Measurements from ENCODE around the gene QPRT. TPM values are rescaled to one million over a fixed set of nuclear protein-coding genes. Genes with fewer than 3 reads are reported as not detected.

The QPRT gene
- total and polyA plus RNA-seq, 4 donors, result 79.4 to 143 (median 100) TPM

DNA sequence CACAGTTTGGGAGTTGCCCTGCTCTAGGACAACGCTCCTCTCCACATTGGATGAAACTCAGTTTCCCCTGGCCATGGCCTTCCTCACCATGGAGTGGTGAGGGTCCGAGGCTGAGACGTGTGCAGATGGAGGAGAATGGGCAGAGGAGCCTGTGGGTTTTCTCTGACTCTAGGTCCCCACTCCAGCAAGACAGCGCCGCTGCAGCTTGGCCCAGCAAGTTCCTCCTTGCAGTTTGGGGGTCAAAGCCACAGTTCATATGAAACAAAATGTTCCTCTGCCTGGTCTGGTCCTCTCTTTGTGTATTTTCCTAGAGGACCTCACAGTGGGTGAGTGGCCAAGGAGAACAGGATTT is 64.5 kb downstream of the QPRT start:
- no peaks in the 10 kb centered on the region for H3K36me3 ChIP-seq (ENCODE audit: control insufficient read depth in 4 of 4, insufficient read depth in 3 of 4, low read depth in 1 of 4, low read length in 3 of 4)
- no peak for DNase-seq (ENCODE audit: low spot score)
- H3K4me1 ChIP-seq (ENCODE audit: control insufficient read depth in 4 of 4, insufficient read depth in 4 of 4, low read length in 3 of 4), result no peaks in the 10 kb centered on the region
- H3K4me3 ChIP-seq (ENCODE audit: low read depth in 1 of 3, low read length in 3 of 3), result no peak overlapping the region
- H3K9ac ChIP-seq (ENCODE audit: low read depth in 1 of 2, low read length in 2 of 2), result no peak overlapping the region
- H3K27me3 ChIP-seq (ENCODE audit: control insufficient read depth in 4 of 4, insufficient read depth in 4 of 4, low read length in 3 of 4), result no peaks in the 10 kb centered on the region
- no peak overlapping the region for H3K27ac ChIP-seq (ENCODE audit: low read depth in 1 of 2, low read length in 2 of 2)
- TF ChIP-seq FOXA1 (IDR thresholded peaks at IDR 0.05) (no peak), FOXA2 (IDR thresholded peaks at IDR 0.05) (no peak), REST (IDR thresholded peaks at IDR 0.05) (no peak), JUND (IDR thresholded peaks at IDR 0.05) (no peak), CTCF (IDR thresholded peaks at IDR 0.05; ENCODE audit: low read depth, low read length, missing input control) (no peak), RXRA (IDR thresholded peaks at IDR 0.05) (no peak), TAF1 (conservative IDR thresholded peaks at IDR 0.05) (no peak), EGR1 (IDR thresholded peaks at IDR 0.05; ENCODE audit: low read depth in 2 of 2) (no peak), RAD21 (IDR thresholded peaks at IDR 0.05) (no peak)
- TF ChIP-seq, protein P1, sequence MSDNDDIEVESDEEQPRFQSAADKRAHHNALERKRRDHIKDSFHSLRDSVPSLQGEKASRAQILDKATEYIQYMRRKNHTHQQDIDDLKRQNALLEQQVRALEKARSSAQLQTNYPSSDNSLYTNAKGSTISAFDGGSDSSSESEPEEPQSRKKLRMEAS (IDR thresholded peaks at IDR 0.05), result no peak
- WGBS, result 90% methylated on average over 5 of the region's 5 CpGs
- H3K9me3 ChIP-seq (ENCODE audit: control insufficient read depth in 4 of 4, low read length in 3 of 4), result no peaks in the 10 kb centered on the region

DNA sequence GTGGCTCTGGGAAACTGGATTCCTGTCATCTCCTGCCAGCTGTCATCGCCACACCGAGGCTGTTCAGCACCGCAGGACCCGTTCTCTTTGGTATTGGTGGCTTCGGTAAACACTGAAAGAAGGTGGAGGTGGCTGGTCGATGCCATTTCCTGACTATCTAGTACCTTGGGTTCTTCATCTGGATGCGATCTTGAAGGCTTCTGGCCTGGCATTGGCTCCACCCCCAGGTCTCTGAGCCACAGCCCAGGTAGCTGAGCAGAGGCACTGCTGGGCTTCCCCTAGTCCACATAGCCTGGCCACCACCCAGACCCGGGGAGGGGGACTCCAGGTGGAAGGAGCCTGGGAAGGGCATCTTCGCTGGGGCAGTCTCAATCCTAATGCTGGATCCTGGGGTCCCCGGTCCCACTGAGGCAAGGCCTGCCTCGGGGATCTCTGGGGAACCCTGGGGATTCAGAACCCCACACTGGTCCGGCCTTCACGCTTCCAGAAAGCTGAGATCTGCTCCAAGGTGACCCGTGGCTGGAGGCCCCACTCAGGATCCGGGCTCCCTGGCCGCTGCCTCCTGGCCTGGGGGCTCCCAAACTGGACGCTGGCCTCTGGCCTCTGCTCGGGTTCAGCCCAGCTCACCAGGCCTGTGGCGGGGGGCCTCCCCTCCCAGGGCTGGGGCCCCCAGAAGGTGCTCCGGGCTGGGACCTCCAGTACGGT is 65.0 kb downstream of the QPRT start:
- WGBS, result 91% methylated on average over 21 of the region's 21 CpGs
- TF ChIP-seq YY1 (IDR thresholded peaks at IDR 0.05), result no peak
- TF ChIP-seq, protein P2, sequence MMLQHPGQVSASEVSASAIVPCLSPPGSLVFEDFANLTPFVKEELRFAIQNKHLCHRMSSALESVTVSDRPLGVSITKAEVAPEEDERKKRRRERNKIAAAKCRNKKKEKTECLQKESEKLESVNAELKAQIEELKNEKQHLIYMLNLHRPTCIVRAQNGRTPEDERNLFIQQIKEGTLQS (IDR thresholded peaks at IDR 0.05), result no peak
- no peaks in the 10 kb centered on the region for H3K4me1 ChIP-seq (ENCODE audit: control insufficient read depth in 4 of 4, insufficient read depth in 4 of 4, low read length in 3 of 4)
- no peak overlapping the region for H3K4me3 ChIP-seq (ENCODE audit: low read depth in 1 of 3, low read length in 3 of 3)
- no peaks in the 10 kb centered on the region for H3K9me3 ChIP-seq (ENCODE audit: control insufficient read depth in 4 of 4, low read length in 3 of 4)
- H3K9ac ChIP-seq (ENCODE audit: low read depth in 1 of 2, low read length in 2 of 2), result no peak overlapping the region
- no peaks in the 10 kb centered on the region for H3K27me3 ChIP-seq (ENCODE audit: control insufficient read depth in 4 of 4, insufficient read depth in 4 of 4, low read length in 3 of 4)
- DNase-seq (ENCODE audit: low spot score), result no peak
- H3K27ac ChIP-seq (ENCODE audit: low read depth in 1 of 2, low read length in 2 of 2), result peak overlapping the region in 1 of 2 donors; percentile 20
- H3K36me3 ChIP-seq (ENCODE audit: control insufficient read depth in 4 of 4, insufficient read depth in 3 of 4, low read depth in 1 of 4, low read length in 3 of 4), result no peaks in the 10 kb centered on the region

Data from liver (tissue), 9 donors.